Omental fat pad (tissue), 4 donors: ENCODE data around the gene APBA2. TPM values are rescaled to one million over a fixed set of nuclear protein-coding genes. Genes with fewer than 3 reads are reported as not detected.

Experiments
- ATAC-seq: fragments of 150-250 bp; one replicate; pipeline ENCODE4 v1.9.1; 2016; ENCODE audit warnings: mild to moderate bottlenecking, moderate library complexity; ENCODE audit not compliant: low FRiP score
- DNase-seq: peaks from one replicate; pipeline ENCODE4 v3.0.0-alpha.2; 2019; ENCODE audit warnings: low spot score
- total RNA-seq, 4 donors: library from RNA; depleted of rRNA; stranded (reverse); fragments of >200 nt; gene quantifications; one replicate each; pipeline ENCODE4 v1.1.0, GENCODE V29; 2016
- TF ChIP-seq, protein P1 (sequence below), 3 donors: fragments of 450-650 bp; IDR thresholded peaks; one replicate each; pipeline ENCODE4 v1.5.1; 2016 to 2017; ENCODE audit warnings: antibody characterized with exemption in 3 of 3, mild to moderate bottlenecking in 3 of 3, moderate library complexity in 2 of 3

Gene APBA2
- total RNA-seq, 4 donors from 2014 or later: 0.93 to 4.3 (median 2.6) TPM

DNA sequence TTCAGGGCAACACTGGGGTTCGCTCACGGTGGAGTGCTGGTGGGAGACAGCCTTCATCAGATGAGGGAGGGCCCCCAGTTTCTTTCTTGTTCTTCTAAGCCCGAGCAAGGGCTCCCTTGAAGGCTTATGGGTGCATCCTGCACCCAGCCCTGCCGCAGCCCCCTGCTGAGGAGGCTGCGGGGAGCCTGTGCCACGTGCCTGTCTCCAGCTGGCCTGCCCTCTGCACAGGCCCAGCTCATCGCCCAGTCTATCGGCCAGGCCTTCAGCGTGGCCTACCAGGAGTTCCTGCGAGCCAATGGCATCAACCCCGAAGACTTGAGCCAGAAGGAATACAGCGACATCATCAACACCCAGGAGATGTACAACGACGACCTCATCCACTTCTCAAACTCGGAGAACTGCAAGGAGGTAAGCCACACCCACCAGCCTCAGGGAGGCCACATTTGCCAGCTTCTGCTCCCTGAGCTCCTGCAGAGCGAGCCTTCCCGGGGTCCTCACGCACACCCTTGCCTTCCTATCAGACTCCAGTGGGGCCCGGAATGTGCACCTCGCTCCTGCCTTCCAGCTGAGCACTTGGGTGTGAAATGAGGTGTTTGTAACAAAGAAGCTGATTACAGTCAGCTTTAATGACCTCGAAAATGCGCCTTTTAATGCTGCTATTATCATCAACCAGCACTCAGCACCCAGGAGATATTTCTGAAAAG is 219.5 kb downstream of the APBA2 start:
- DNase-seq (no peak), ATAC-seq (no peak)
- TF ChIP-seq, protein P1, sequence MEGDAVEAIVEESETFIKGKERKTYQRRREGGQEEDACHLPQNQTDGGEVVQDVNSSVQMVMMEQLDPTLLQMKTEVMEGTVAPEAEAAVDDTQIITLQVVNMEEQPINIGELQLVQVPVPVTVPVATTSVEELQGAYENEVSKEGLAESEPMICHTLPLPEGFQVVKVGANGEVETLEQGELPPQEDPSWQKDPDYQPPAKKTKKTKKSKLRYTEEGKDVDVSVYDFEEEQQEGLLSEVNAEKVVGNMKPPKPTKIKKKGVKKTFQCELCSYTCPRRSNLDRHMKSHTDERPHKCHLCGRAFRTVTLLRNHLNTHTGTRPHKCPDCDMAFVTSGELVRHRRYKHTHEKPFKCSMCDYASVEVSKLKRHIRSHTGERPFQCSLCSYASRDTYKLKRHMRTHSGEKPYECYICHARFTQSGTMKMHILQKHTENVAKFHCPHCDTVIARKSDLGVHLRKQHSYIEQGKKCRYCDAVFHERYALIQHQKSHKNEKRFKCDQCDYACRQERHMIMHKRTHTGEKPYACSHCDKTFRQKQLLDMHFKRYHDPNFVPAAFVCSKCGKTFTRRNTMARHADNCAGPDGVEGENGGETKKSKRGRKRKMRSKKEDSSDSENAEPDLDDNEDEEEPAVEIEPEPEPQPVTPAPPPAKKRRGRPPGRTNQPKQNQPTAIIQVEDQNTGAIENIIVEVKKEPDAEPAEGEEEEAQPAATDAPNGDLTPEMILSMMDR (IDR thresholded peaks at IDR 0.05): no peak

- DNase-seq (no peak), ATAC-seq (no peak)
- TF ChIP-seq, protein P1 (IDR thresholded peaks at IDR 0.05): no peak
Observed at GRCh38 chr15:29106116-29106515, 220.3 kb downstream of the APBA2 start.

- DNase-seq (no peak), ATAC-seq (no peak)
- TF ChIP-seq, protein P1 (IDR thresholded peaks at IDR 0.05): no peak
Observed at GRCh38 chr15:29106551-29107290, 220.9 kb downstream of the APBA2 start.

DNA sequence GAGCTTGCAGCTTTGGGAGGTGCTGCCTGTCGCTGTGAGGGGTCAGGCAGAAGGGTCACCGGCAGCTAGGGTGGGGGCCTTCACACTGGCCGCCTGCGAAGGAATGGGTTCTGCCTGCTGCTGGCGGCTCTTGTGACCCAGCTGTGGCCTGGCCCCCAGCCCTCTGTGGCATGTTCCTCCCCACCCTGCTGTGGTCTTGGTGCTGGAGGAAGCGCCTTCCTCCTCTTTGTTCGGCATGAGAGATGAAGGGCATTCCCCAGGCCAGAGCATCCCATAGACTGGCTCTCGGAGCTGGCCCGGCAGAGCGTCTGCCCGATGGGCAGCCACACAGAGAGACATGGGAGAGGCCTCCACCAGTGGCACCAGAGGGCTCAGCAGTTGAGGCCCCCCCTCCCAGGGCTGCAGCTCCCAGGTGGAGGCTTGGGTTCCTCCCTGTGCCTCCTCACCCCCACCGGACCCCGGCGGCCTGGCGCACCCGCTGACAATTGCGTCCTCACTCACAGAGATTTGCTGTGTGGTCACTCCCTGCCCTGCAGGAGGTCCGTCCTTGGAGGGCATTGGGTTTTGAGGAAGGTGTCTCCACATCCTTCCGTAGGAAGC is 221.6 kb downstream of the APBA2 start:
- ATAC-seq (no peak), DNase-seq (no peak)
- TF ChIP-seq, protein P1 (IDR thresholded peaks at IDR 0.05): no peak

DNA sequence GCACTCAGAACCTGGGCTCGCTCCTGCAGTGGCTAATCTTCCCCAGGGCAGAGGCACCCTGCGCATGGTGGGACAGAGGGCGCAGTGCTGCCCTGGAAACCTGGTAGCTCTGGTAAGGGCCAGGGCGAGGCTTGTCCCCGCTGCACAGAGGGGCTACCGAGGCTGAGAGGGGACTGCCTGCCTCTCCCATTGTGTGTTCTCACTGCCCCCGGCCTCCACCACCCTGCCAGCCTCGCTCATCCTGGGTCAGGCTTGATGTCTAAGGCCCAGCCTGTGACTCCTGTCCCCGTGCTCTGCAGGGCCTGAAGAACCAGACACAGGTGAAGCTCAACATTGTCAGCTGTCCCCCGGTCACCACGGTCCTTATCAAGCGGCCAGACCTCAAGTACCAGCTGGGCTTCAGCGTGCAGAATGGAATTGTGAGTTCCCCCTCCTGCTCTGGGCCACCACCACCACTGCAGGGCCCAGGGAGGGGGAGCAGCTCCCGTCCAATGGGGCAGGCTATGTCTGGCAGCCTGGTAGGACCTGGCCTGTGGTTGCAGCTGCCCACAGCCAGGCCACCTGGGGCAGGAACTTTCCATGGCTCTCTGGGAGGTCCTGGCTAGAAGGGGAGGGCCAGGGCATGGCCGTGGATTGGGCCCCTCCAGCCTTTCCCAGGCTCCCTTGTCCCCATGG is 222.3 kb downstream of the APBA2 start:
- ATAC-seq: no peak
- DNase-seq: no peak
- TF ChIP-seq, protein P1 (IDR thresholded peaks at IDR 0.05): no peak

DNA sequence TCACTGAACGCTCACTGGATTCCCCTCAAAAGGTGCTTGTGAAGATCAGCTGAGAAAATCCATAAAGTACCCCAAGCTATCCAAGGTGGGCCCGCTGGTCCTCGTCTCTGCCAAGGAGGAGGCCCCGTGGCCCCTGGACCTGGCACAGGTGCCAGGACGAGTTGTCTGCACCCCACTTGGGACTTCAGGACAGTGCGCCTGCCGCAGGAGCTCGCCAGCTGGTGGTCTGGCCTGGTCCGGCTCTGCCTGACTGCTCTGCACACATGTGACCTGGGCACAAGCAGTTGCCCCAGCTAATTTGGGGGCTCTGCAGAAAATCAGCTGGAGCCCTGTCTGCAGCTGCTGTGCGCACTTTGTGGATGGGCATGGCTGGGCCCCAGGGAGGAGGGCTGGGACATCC is 224.0 kb downstream of the APBA2 start:
- no peak for ATAC-seq
- no peak for DNase-seq
- TF ChIP-seq, protein P1 (IDR thresholded peaks at IDR 0.05): no peak
